Osteocyte (in vitro differentiated cells): ENCODE measurements around the gene RPL14. TPM values are rescaled to one million over a fixed set of nuclear protein-coding genes. Genes with fewer than 3 reads are reported as not detected.

Experiments
- DNase-seq: peaks from one replicate; pipeline ENCODE4 v3.0.0; 2021; ENCODE audit warnings: mixed read lengths; ENCODE audit not compliant: unreplicated experiment; ENCODE audit errors: extremely low spot score
- H3K27ac Mint-ChIP-seq: one replicate; pipeline ENCODE4 v1.8.0; 2021; ENCODE audit warnings: mild to moderate bottlenecking, mixed read lengths; ENCODE audit not compliant: unreplicated experiment
- H3K27me3 Mint-ChIP-seq: one replicate; pipeline ENCODE4 v1.8.0; 2021; ENCODE audit warnings: mixed read lengths; ENCODE audit not compliant: unreplicated experiment
- H3K36me3 Mint-ChIP-seq: one replicate; pipeline ENCODE4 v1.8.0; 2021; ENCODE audit warnings: mixed read lengths; ENCODE audit not compliant: unreplicated experiment
- H3K4me1 Mint-ChIP-seq: one replicate; pipeline ENCODE4 v1.8.0; 2021; ENCODE audit warnings: mixed read lengths; ENCODE audit not compliant: unreplicated experiment
- H3K4me3 Mint-ChIP-seq: one replicate; pipeline ENCODE4 v1.8.0; 2021; ENCODE audit warnings: mild to moderate bottlenecking, moderate library complexity, mixed read lengths; ENCODE audit not compliant: unreplicated experiment
- H3K9me3 Mint-ChIP-seq: one replicate; pipeline ENCODE4 v1.8.0; 2021; ENCODE audit warnings: mixed read lengths; ENCODE audit not compliant: unreplicated experiment
- total RNA-seq: library from RNA; stranded (reverse); gene quantifications from 2 replicates; pipeline ENCODE4 v1.2.1, GENCODE V29; 2021
- TF ChIP-seq, protein P1 (sequence below): fragments of 200-600 bp; sonication (generic); IDR thresholded peaks from 2 replicates; pipeline ENCODE4 v1.5.0; 2021; ENCODE audit warnings: antibody characterized with exemption, mild to moderate bottlenecking, moderate library complexity

The RPL14 gene
- total RNA-seq, 1 donor from 2014 or later, result 1,629 TPM

DNA sequence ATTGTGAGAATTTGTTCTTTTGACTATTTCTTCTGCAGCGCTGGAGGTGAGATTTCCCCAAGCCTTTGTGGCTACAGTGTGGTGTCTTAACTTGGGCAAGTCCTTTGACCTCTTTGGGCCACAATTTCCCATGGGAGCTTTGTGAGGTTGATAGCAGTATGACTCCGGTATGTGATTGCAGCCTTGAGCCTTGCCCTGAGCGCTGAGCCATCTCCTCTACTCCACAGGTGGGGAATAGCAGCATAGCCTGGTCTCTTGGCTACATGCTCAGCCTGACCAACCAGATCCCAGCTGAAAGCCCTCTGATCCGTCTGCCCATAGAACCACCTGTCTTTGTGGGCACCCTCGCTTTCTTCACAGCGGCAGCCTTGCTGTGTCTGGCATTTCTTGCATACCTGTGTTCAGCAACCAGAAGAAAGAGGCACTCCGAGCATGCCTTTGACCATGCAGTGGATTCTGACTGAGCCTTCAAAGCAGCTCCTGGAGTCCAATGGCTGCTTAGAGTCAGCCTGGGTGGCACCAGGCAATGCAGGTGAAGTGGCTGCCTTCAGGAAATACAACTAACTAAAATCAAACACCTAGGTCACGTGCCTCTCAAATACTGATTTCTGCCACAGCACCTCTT, 30.0 kb upstream of the RPL14 start:
- H3K27ac Mint-ChIP-seq, result no peak overlapping the region
- H3K4me3 Mint-ChIP-seq, result no peak overlapping the region
- no peaks in the 10 kb centered on the region for H3K27me3 Mint-ChIP-seq
- H3K36me3 Mint-ChIP-seq, result no peaks in the 10 kb centered on the region
- no peak for DNase-seq
- no peaks in the 10 kb centered on the region for H3K9me3 Mint-ChIP-seq
- TF ChIP-seq, protein P1, sequence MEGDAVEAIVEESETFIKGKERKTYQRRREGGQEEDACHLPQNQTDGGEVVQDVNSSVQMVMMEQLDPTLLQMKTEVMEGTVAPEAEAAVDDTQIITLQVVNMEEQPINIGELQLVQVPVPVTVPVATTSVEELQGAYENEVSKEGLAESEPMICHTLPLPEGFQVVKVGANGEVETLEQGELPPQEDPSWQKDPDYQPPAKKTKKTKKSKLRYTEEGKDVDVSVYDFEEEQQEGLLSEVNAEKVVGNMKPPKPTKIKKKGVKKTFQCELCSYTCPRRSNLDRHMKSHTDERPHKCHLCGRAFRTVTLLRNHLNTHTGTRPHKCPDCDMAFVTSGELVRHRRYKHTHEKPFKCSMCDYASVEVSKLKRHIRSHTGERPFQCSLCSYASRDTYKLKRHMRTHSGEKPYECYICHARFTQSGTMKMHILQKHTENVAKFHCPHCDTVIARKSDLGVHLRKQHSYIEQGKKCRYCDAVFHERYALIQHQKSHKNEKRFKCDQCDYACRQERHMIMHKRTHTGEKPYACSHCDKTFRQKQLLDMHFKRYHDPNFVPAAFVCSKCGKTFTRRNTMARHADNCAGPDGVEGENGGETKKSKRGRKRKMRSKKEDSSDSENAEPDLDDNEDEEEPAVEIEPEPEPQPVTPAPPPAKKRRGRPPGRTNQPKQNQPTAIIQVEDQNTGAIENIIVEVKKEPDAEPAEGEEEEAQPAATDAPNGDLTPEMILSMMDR, result no peak
- H3K4me1 Mint-ChIP-seq, result no peaks in the 10 kb centered on the region

DNA sequence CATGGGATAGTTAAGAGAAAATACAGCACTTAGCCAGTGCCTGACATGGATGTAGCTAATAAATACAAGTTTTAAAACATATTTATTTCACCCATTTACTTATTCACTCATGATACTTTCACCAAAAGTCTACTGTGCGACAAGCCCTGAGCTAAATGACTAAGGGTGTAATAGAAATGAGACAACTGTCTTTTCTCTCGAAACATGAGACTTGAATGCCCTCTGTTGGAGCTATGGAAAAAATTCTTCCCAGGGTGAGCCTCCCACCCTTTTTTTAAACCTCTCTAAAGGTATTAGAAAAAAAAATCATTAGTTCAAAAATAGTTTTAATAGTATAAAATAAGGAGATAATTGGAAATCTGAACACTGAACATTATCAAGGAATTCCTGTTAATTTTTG, 24.3 kb upstream of the RPL14 start:
- TF ChIP-seq, protein P1, result no peak
- Mint-ChIP-seq H3K4me1 (no peaks in the 10 kb centered on the region), H3K9me3 (no peaks in the 10 kb centered on the region), H3K36me3 (no peaks in the 10 kb centered on the region), H3K27me3 (no peaks in the 10 kb centered on the region), H3K4me3 (no peak overlapping the region), H3K27ac (no peak overlapping the region)
- no peak for DNase-seq

GRCh38 chr3:40437889-40438288, 19.2 kb upstream of the RPL14 start:
- TF ChIP-seq, protein P1, result no peak
- Mint-ChIP-seq H3K27ac (no peak overlapping the region), H3K9me3 (peaks cover 3% of the 10 kb centered on the region), H3K27me3 (no peaks in the 10 kb centered on the region), H3K36me3 (no peaks in the 10 kb centered on the region), H3K4me3 (no peak overlapping the region), H3K4me1 (no peaks in the 10 kb centered on the region)
- DNase-seq, result no peak

DNA sequence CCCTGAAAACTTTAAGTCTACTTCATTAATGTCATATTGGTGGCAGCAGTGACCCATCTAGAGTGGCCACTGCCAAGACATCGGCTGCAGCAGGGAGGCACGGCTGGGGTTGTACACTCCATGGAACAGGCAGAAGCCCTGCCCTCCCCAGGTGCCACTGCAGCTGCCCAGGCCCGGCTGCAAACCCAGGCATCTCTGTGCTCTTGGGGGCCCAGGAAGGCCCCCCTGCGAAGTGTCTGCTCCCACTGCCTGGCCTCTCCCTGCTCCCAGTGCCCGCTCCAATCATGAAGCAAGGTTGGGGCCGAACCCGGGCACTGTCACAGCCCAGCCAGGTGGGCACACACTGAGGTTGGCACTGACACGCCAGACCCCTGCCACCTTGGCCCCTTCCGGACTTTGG, 12.1 kb upstream of the RPL14 start:
- TF ChIP-seq, protein P1, result no peak

GRCh38 chr3:40445880-40446279, 11.3 kb upstream of the RPL14 start:
- peaks cover 8% of the 10 kb centered on the region for H3K36me3 Mint-ChIP-seq
- no peaks in the 10 kb centered on the region for H3K9me3 Mint-ChIP-seq
- H3K4me3 Mint-ChIP-seq, result no peak overlapping the region
- no peak for DNase-seq
- TF ChIP-seq, protein P1, result no peak
- H3K27ac Mint-ChIP-seq, result no peak overlapping the region
- H3K27me3 Mint-ChIP-seq, result no peaks in the 10 kb centered on the region
- no peaks in the 10 kb centered on the region for H3K4me1 Mint-ChIP-seq

More for the DNA sequence above, 12.1 kb upstream of the RPL14 start:
- H3K27ac Mint-ChIP-seq, result no peak overlapping the region
- H3K36me3 Mint-ChIP-seq, result peaks cover 7% of the 10 kb centered on the region
- no peaks in the 10 kb centered on the region for H3K27me3 Mint-ChIP-seq
- no peak for DNase-seq
- H3K4me1 Mint-ChIP-seq, result no peaks in the 10 kb centered on the region
- H3K9me3 Mint-ChIP-seq, result peaks cover 3% of the 10 kb centered on the region
- no peak overlapping the region for H3K4me3 Mint-ChIP-seq
